Activated CD8-positive, alpha-beta memory T cell treated with anti-CD3 and anti-CD28 coated beads, Interleukin-2, amount 50 U/mL, for 1 hour (primary cell): ENCODE data around the gene GAGE12H.
"Not testable (repeated sequence)": the region's sequence is repeated elsewhere in the genome, so short reads cannot be mapped to it uniquely, and the experiment has no call there.

Experiments
- DNase-seq: peaks from one replicate; pipeline ENCODE4 v3.0.0-alpha.2; 2020; ENCODE audit errors: extremely low read depth

The GAGE12H gene

GRCh38 chrX:49579649-49580048, at the start of gene GAGE12H:
Gene GAGE12H (plus strand): TSS chrX:49579949. CDS start chrX:49581104, 1,155 bp downstream.
- DNase-seq: not testable (repeated sequence)

- DNase-seq: not testable (repeated sequence)
These were observed 47.9 kb upstream of the GAGE12H start, which contains the start of gene GAGE12C for GRCh38 chrX:49531877-49532276. Gene GAGE12C (plus strand): TSS chrX:49532177. CDS start chrX:49533332, 1,155 bp downstream.

GRCh38 chrX:49541433-49541832, 38.3 kb upstream of the GAGE12H start, which contains the start of gene GAGE12D:
Gene GAGE12D (plus strand): TSS chrX:49541733. CDS start chrX:49542888, 1,155 bp downstream.
- DNase-seq: not testable (repeated sequence)

GRCh38 chrX:49550989-49551388, 28.8 kb upstream of the GAGE12H start, which contains the start of gene GAGE12E:
Gene GAGE12E (plus strand): TSS chrX:49551289. CDS start chrX:49552444, 1,155 bp downstream.
- not testable (repeated sequence) for DNase-seq

- not testable (repeated sequence) for DNase-seq
These were observed 19.2 kb upstream of the GAGE12H start, which contains the start of gene GAGE12F for GRCh38 chrX:49560542-49560941. Gene GAGE12F (plus strand): TSS chrX:49560842. CDS start chrX:49561997, 1,155 bp downstream.

- DNase-seq: not testable (repeated sequence)
These were observed 11.0 kb upstream of the GAGE12H start for GRCh38 chrX:49568728-49569127.

- not testable (repeated sequence) for DNase-seq
These were observed 10.6 kb upstream of the GAGE12H start for GRCh38 chrX:49569152-49569551.

- DNase-seq: not testable (repeated sequence)
These were observed 9.6 kb upstream of the GAGE12H start, which contains the start of gene GAGE12G for GRCh38 chrX:49570100-49570499. Gene GAGE12G (plus strand): TSS chrX:49570400. CDS start chrX:49571555, 1,155 bp downstream.

GRCh38 chrX:49589196-49589595, 9.4 kb downstream of the GAGE12H start, which contains the start of gene GAGE2A:
Gene GAGE2A (plus strand): TSS chrX:49589496. CDS start chrX:49590651, 1,155 bp downstream.
- not testable (repeated sequence) for DNase-seq

- not testable (repeated sequence) for DNase-seq
These were observed 10.2 kb downstream of the GAGE12H start for GRCh38 chrX:49589769-49590478.

- not testable (repeated sequence) for DNase-seq
These were observed 10.7 kb downstream of the GAGE12H start for GRCh38 chrX:49590488-49590887.

- not testable (repeated sequence) for DNase-seq
These were observed 19.0 kb downstream of the GAGE12H start, which contains the start of gene GAGE1 for GRCh38 chrX:49598720-49599119. Gene GAGE1 (plus strand): TSS chrX:49599020. CDS start chrX:49600175, 1,155 bp downstream.

- DNase-seq: no peak
These were observed 31.1 kb downstream of the GAGE12H start for GRCh38 chrX:49610718-49611310.

GRCh38 chrX:49618574-49618973, 38.8 kb downstream of the GAGE12H start:
- DNase-seq: no peak

GRCh38 chrX:49627086-49627777, 47.5 kb downstream of the GAGE12H start:
- no peak for DNase-seq
